Sigmoid colon (tissue), 7 donors: ENCODE measurements around the gene SLC35G6. TPM values are rescaled to one million over a fixed set of nuclear protein-coding genes. Genes with fewer than 3 reads are reported as not detected.
"Not testable (repeated sequence)": the region's sequence is repeated elsewhere in the genome, so short reads cannot be mapped to it uniquely, and the experiment has no call there.

ENCODE experiments used
- DNase-seq: peaks from one replicate; pipeline ENCODE4 v3.0.0-alpha.2; 2019
- H3K27ac ChIP-seq, 4 donors: fragments of 200-600 bp; sonication (generic); one replicate each; pipeline ENCODE4 v1.5.1; 2016 to 2019; ENCODE audit warnings: mild to moderate bottlenecking in 1 of 4
- H3K27me3 ChIP-seq, 3 donors: fragments of 200-600 bp; sonication (generic); one replicate each; pipeline ENCODE4 v1.5.1; 2019; ENCODE audit warnings: mild to moderate bottlenecking in 1 of 3
- H3K36me3 ChIP-seq, 4 donors: fragments of 200-600 bp; sonication (generic); one replicate each; pipeline ENCODE4 v1.5.1; 2016 to 2019
- H3K4me1 ChIP-seq, 4 donors: fragments of 200-600 bp; sonication (generic); one replicate each; pipeline ENCODE4 v1.5.1; 2017 to 2019
- H3K4me3 ChIP-seq, 4 donors: fragments of 200-600 bp; sonication (generic); one replicate each; pipeline ENCODE4 v1.5.1; 2017 to 2019; ENCODE audit warnings: mild to moderate bottlenecking in 2 of 4, moderate library complexity in 1 of 4
- H3K9me3 ChIP-seq, 4 donors: fragments of 200-600 bp in 3 of 4; sonication (generic) in 3 of 4; one replicate each; pipeline versions ENCODE4 v1.5.1 to v1.6.1; 2013 to 2019
- CTCF ChIP-seq, 4 experiments: fragments of 450-650 bp in 3 of 4; fragments of 200-600 bp in 1 of 4; IDR thresholded peaks; one replicate each; pipeline ENCODE4 v1.5.1; 2016 to 2019; ENCODE audit warnings: antibody characterized with exemption in 4 of 4, mild to moderate bottlenecking in 3 of 4, moderate library complexity in 2 of 4
- EP300 ChIP-seq, 4 donors: sonication (generic); formaldehyde crosslinking; IDR thresholded peaks; one replicate each; pipeline ENCODE4 v1.6.1; 2017; ENCODE audit warnings: antibody characterized with exemption in 4 of 4
- POLR2A ChIP-seq, 2 donors: fragments of 450-650 bp; IDR thresholded peaks; one replicate each; pipeline ENCODE4 v1.6.1; 2016; ENCODE audit warnings: antibody characterized with exemption in 2 of 2, mild to moderate bottlenecking in 2 of 2, moderate library complexity in 2 of 2
- POLR2AphosphoS5 ChIP-seq, 4 donors: sonication (generic); formaldehyde crosslinking; IDR thresholded peaks; one replicate each; pipeline ENCODE4 v1.6.1; 2017; ENCODE audit warnings: antibody characterized with exemption in 4 of 4
- WGBS, 2 donors: extraction: QIAGEN DNeasy Blood & Tissue Kit; methylation state at CpG; one replicate each; pipeline ENCODE4 v1.1.7; 2013; 5-methylcytosine and 5-hydroxymethylcytosine counted together
- intact Hi-C: fragments of 100-400 bp; cut with DNase I; formaldehyde crosslinking; loops from one replicate; pipeline ENCODE4 v1.15.1; 2023
- polyA plus RNA-seq, 3 donors: library from polyadenylated mRNA; stranded (reverse); fragments of 200-250 nt; gene quantifications; one replicate each; pipeline ENCODE4 v1.2.3, GENCODE V29; 2013
- total RNA-seq, 4 donors: library from RNA; depleted of rRNA; stranded (reverse); fragments of >200 nt; gene quantifications; one replicate each; pipeline ENCODE4 v1.1.0, GENCODE V29; 2016
- donor health status: healthy with polysubstance abuse.
- donor health status: Bipolar disorder and iron deficiency.
- donor health status: healthy.

Gene SLC35G6
- total and polyA plus RNA-seq, 7 donors, result not detected

GRCh38 chr17:7478276-7479212, 2.7 kb upstream of the SLC35G6 start:
- Histone ChIP-seq H3K27ac (peak overlapping the region; percentile 94 to 100 (median 100)), H3K4me3 (peak overlapping the region; percentile 61 to 100 (median 96)), H3K4me1 (peaks cover 0 to 80% (median 66%) of the 10 kb centered on the region in 4 donors), H3K27me3 (no peaks in the 10 kb centered on the region), H3K36me3 (no peaks in the 10 kb centered on the region), H3K9me3 (no peaks in the 10 kb centered on the region)
- peak; percentile 3 to 35 (median 22) for TF ChIP-seq POLR2AphosphoS5 (IDR thresholded peaks at IDR 0.05)
- no peak for TF ChIP-seq EP300 (IDR thresholded peaks at IDR 0.05)
- DNase-seq, result peak; percentile 86
- 22 to 27% methylated on average over 40 of the region's 40 CpGs for WGBS, 2 donors
- intact Hi-C loops, result no loop called here

- no peaks in the 10 kb centered on the region for H3K27me3 ChIP-seq
- H3K27ac ChIP-seq, result peak within 1 kb of the TSS; percentile 94 to 100 (median 100)
- no peaks in the 10 kb centered on the region for H3K9me3 ChIP-seq
- peak within 1 kb of the TSS; percentile 61 to 100 (median 96) for H3K4me3 ChIP-seq
- TF ChIP-seq POLR2A (IDR thresholded peaks at IDR 0.05), result peak; percentile 59 to 66
- no peak for TF ChIP-seq CTCF (IDR thresholded peaks at IDR 0.05)
- peak; percentile 81 to 95 (median 91) for TF ChIP-seq POLR2AphosphoS5 (IDR thresholded peaks at IDR 0.05)
- no peak for TF ChIP-seq EP300 (IDR thresholded peaks at IDR 0.05)
- H3K4me1 ChIP-seq, result peaks cover 0 to 72% (median 60%) of the 10 kb centered on the region in 4 donors
- peak; percentile 82 for DNase-seq
- intact Hi-C loops, result loop anchor here (5.0 to 10.0 kb wide), 2 partner anchors 172 to 355 kb away; partner anchors contain the start of genes EIF5A and KDM6B
- H3K36me3 ChIP-seq, result no peaks in the 10 kb centered on the region
- 1% methylated on average over 92 of the region's 92 CpGs for WGBS, 2 donors
Observed at GRCh38 chr17:7479213-7480088, 1.8 kb upstream of the SLC35G6 start, which contains the start of gene ZBTB4. Gene ZBTB4 (minus strand): TSS chr17:7479631. CDS start chr17:7466801, 12,830 bp downstream.

GRCh38 chr17:7480089-7480384, 1.2 kb upstream of the SLC35G6 start:
- H3K4me3 ChIP-seq, result peak overlapping the region; percentile 61 to 100 (median 96)
- 3 to 8% methylated on average over 8 of the region's 8 CpGs for WGBS, 2 donors
- H3K27me3 ChIP-seq, result no peaks in the 10 kb centered on the region
- H3K27ac ChIP-seq, result peak overlapping the region; percentile 94 to 100 (median 100)
- H3K9me3 ChIP-seq, result no peaks in the 10 kb centered on the region
- peaks cover 0 to 68% (median 58%) of the 10 kb centered on the region in 4 donors for H3K4me1 ChIP-seq
- TF ChIP-seq CTCF (IDR thresholded peaks at IDR 0.05) (no peak), POLR2AphosphoS5 (IDR thresholded peaks at IDR 0.05) (no peak), POLR2A (IDR thresholded peaks at IDR 0.05) (no peak), EP300 (IDR thresholded peaks at IDR 0.05) (no peak)
- no peak for DNase-seq
- intact Hi-C loops, result loop anchor here (5.0 to 10.0 kb wide), 2 partner anchors 173 to 355 kb away; partner anchors contain the start of genes EIF5A and KDM6B
- H3K36me3 ChIP-seq, result no peaks in the 10 kb centered on the region

- not testable (repeated sequence) for H3K4me3 ChIP-seq, DNase-seq, H3K9me3 ChIP-seq, H3K36me3 ChIP-seq, H3K27me3 ChIP-seq
- intact Hi-C loops, result loop anchor here (2.0 to 10.0 kb wide), 3 partner anchors 91 to 353 kb away; partner anchors contain the start of genes EIF5A and KDM6B
- peaks cover 0 to 68% (median 58%) of the 10 kb centered on the region in 4 donors for H3K4me1 ChIP-seq
- WGBS, 2 donors, result 87 to 90% methylated on average over 31 of the region's 31 CpGs
- peak overlapping the region; percentile 94 to 100 (median 97) for H3K27ac ChIP-seq
Observed at GRCh38 chr17:7481842-7482741, 846 bp downstream of the SLC35G6 start.

GRCh38 chr17:7482742-7483088, 1.5 kb downstream of the SLC35G6 start:
- DNase-seq, result peak; percentile 76
- not testable (repeated sequence) for H3K27me3 ChIP-seq, H3K36me3 ChIP-seq, H3K9me3 ChIP-seq
- H3K27ac ChIP-seq, result peak overlapping the region; percentile 94 to 100 (median 97)
- peaks cover 0 to 68% (median 58%) of the 10 kb centered on the region in 4 donors for H3K4me1 ChIP-seq
- intact Hi-C loops, result loop anchor here (2.0 to 10.0 kb wide), 3 partner anchors 90 to 352 kb away; partner anchors contain the start of genes EIF5A and KDM6B
- H3K4me3 ChIP-seq, result peak overlapping the region in 3 of 4 donors; percentile 63 to 72 (median 64)
- 70 to 74% methylated on average over 6 of the region's 6 CpGs for WGBS, 2 donors
